Osteoblast (primary cell): Measurements from ENCODE around the gene SMIM36. TPM values are rescaled to one million over a fixed set of nuclear protein-coding genes. Genes with fewer than 3 reads are reported as not detected.
A peak's percentile ranks its signal among the peaks of the same experiment; 100 is the strongest.
"Not testable (repeated sequence)": the region's sequence is repeated elsewhere in the genome, so short reads cannot be mapped to it uniquely, and the experiment has no call there.

Source experiments
- DNase-seq: peaks from one replicate; pipeline ENCODE4 v3.0.0; 2011; ENCODE audit warnings: low spot score, mixed read lengths; ENCODE audit not compliant: insufficient read length; ENCODE audit errors: missing footprints
- H2AFZ ChIP-seq: 2 replicates; pipeline ENCODE4 v1.6.0; 2011; ENCODE audit warnings: mild to moderate bottlenecking, low read length
- H3K27ac ChIP-seq: 2 replicates; pipeline ENCODE4 v1.5.1; 2011; ENCODE audit warnings: mild to moderate bottlenecking, low read depth, low read length, moderate library complexity
- H3K27me3 ChIP-seq: 2 replicates; pipeline ENCODE4 v1.6.0; 2012; ENCODE audit warnings: mild to moderate bottlenecking, control low read depth, inconsistent platforms, low read length, moderate library complexity; ENCODE audit not compliant: insufficient read depth
- H3K36me3 ChIP-seq: 2 replicates; pipeline ENCODE4 v1.5.1; 2011; ENCODE audit warnings: mild to moderate bottlenecking, low read length, control low read depth, moderate library complexity; ENCODE audit not compliant: insufficient read depth
- H3K4me1 ChIP-seq: 2 replicates; pipeline ENCODE4 v1.5.1; 2011; ENCODE audit warnings: mild to moderate bottlenecking, low read length, control low read depth, moderate library complexity; ENCODE audit not compliant: insufficient read depth
- H3K4me2 ChIP-seq: 2 replicates; pipeline ENCODE4 v1.6.0; 2011; ENCODE audit warnings: mild to moderate bottlenecking, low read length; ENCODE audit not compliant: insufficient read depth
- H3K4me3 ChIP-seq: fragments of 200-600 bp; sonication (generic); 3 replicates; pipeline ENCODE4 v1.5.1; 2012; ENCODE audit warnings: mild to moderate bottlenecking, low read length, inconsistent platforms; ENCODE audit not compliant: insufficient read depth
- H3K79me2 ChIP-seq: 2 replicates; pipeline ENCODE4 v1.6.0; 2012; ENCODE audit warnings: mild to moderate bottlenecking, low read length, control low read depth, inconsistent platforms; ENCODE audit not compliant: insufficient read depth
- H3K9me3 ChIP-seq: 2 replicates; pipeline ENCODE4 v1.5.1; 2011; ENCODE audit warnings: low read depth, low read length, control low read depth
- H4K20me1 ChIP-seq: 2 replicates; pipeline ENCODE4 v1.6.0; 2012; ENCODE audit warnings: mild to moderate bottlenecking, low read length, control low read depth; ENCODE audit not compliant: insufficient read depth
- total RNA-seq: library from RNA; depleted of rRNA; stranded (reverse); fragments of >200 nt; gene quantifications from 2 replicates; pipeline ENCODE4 v1.2.3, GENCODE V29; 2012
- TF ChIP-seq, protein P1 (sequence below): IDR thresholded peaks from 2 replicates; pipeline ENCODE4 v1.5.1; 2011; ENCODE audit warnings: mild to moderate bottlenecking, low read depth, low read length, moderate library complexity; ENCODE audit errors: extremely low read depth

SMIM36 gene
- total RNA-seq, 1 donor, result not detected

DNA sequence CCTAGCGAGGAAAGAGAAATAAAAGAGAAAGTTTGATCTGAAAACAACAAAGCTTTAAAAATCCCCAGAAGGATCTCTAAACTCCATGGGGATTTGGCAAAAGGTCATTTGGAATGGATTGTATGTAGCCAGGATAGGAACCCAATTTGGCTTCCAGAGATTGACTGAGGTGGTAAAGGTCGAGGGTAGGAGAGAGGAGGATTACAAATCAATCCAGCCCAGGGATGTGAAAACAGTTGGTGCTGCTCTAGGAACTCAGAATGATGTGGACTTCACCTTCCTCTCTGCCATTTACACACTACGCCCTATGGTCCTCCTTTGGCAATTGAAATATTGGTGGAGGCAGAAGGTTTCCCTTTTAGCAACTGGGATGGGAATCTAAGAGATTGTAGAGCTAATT, 18.8 kb upstream of the SMIM36 start:
- Histone ChIP-seq H4K20me1 (no peaks in the 10 kb centered on the region), H3K4me3 (no peak overlapping the region), H3K27ac (no peak overlapping the region), H2AFZ (no peak overlapping the region), H3K4me2 (no peak overlapping the region), H3K79me2 (no peaks in the 10 kb centered on the region), H3K27me3 (no peaks in the 10 kb centered on the region), H3K36me3 (no peaks in the 10 kb centered on the region), H3K4me1 (peaks cover 18% of the 10 kb centered on the region), H3K9me3 (no peaks in the 10 kb centered on the region)
- TF ChIP-seq, protein P1, sequence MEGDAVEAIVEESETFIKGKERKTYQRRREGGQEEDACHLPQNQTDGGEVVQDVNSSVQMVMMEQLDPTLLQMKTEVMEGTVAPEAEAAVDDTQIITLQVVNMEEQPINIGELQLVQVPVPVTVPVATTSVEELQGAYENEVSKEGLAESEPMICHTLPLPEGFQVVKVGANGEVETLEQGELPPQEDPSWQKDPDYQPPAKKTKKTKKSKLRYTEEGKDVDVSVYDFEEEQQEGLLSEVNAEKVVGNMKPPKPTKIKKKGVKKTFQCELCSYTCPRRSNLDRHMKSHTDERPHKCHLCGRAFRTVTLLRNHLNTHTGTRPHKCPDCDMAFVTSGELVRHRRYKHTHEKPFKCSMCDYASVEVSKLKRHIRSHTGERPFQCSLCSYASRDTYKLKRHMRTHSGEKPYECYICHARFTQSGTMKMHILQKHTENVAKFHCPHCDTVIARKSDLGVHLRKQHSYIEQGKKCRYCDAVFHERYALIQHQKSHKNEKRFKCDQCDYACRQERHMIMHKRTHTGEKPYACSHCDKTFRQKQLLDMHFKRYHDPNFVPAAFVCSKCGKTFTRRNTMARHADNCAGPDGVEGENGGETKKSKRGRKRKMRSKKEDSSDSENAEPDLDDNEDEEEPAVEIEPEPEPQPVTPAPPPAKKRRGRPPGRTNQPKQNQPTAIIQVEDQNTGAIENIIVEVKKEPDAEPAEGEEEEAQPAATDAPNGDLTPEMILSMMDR, result no peak
- DNase-seq, result no peak

DNA sequence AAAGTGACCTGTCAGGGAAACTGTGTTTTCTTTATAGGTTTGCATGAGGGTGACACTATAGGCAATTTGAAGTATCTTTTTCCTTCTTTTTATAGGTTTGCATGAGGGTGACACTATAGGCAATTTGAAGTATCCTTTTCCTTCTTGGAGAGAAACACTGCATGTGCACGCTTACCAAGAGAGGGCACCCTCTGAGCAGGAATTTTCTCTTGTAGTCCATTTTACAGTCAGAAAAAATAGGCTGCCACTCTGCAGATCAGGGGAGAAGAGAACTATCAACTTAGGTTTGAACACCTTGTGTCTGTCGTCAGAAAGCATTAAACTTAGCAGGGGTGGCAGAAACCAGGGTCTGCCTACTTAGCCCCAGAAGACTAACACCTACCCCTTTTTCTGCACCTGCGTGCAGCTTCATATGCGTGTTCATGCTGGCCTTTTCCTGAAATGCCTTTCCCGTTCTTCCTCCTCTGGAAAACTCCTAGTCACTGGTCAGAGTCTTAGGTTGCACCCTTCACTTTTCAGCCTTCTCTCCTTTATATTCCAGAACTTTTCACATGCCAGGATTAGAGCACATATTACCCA, 16.4 kb upstream of the SMIM36 start:
- Histone ChIP-seq H3K79me2 (no peaks in the 10 kb centered on the region), H3K27me3 (peaks cover 3% of the 10 kb centered on the region), H3K4me1 (peaks cover 2% of the 10 kb centered on the region), H4K20me1 (no peaks in the 10 kb centered on the region), H3K9me3 (no peaks in the 10 kb centered on the region), H3K27ac (no peak overlapping the region), H2AFZ (peak overlapping the region; percentile 57), H3K36me3 (no peaks in the 10 kb centered on the region), H3K4me3 (no peak overlapping the region), H3K4me2 (no peak overlapping the region)
- TF ChIP-seq, protein P1, result peak; percentile 79
- DNase-seq, result no peak

DNA sequence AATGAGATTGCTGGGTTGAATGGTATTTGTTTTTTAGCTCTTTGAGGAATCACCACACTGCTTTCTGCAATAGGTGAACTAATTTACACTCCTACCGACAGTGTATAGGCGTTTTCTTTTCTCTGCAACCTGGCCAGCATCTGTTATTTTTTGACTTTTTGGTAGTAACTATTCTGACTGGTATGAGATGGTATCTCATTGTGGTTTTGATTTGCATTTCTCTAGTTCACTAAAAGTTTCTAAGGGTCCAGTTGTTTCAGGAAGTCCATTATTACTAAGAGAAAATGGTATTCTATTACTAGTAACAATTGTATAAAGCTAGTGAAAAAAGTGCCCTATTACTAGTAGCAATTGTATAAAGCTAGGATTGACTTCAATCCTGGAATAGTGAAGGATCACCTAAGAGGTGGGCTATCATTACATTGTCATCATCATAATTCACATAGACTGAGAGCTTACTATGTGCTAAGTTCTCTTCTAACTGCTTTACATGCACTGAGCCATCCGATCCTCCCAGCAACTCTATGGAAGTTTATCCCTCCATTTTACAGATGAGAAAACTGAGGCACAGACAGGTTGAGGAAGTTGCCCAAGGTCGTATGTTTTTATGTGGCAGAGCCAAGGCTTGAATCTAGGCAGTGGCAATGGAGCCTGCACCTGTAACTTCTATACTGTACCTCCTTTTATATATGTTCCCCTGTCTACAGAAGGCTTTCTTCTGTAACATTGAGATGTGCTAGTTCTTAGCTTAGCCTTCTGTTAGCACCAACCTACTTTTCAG, 13.4 kb upstream of the SMIM36 start:
- no peaks in the 10 kb centered on the region for H3K79me2 ChIP-seq
- no peaks in the 10 kb centered on the region for H4K20me1 ChIP-seq
- no peak overlapping the region for H3K4me2 ChIP-seq
- H3K27ac ChIP-seq, result no peak overlapping the region
- no peak overlapping the region for H3K4me3 ChIP-seq
- H2AFZ ChIP-seq, result no peak overlapping the region
- H3K36me3 ChIP-seq, result no peaks in the 10 kb centered on the region
- H3K4me1 ChIP-seq, result no peaks in the 10 kb centered on the region
- DNase-seq, result no peak
- TF ChIP-seq, protein P1, result no peak
- no peaks in the 10 kb centered on the region for H3K9me3 ChIP-seq
- peaks cover 13% of the 10 kb centered on the region for H3K27me3 ChIP-seq

DNA sequence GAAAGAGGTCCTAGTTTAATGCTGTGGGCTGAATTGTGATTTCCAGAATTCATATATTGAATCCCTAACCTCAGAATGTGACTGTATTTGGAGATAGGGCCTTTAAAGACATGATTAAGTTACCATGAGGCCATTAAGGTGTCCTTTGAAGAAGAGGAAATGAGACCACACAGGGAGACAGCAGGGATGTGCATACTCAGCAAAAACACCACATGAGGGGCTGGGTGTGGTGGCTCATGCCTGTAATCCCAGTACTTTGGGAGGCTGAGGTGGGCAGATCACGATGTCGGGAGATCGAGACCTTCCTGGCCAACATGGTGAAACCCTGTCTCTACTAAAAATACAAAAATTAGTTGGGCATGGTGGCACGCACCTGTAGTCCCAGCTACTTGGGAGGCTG, 11.8 kb upstream of the SMIM36 start:
- H3K27ac ChIP-seq, H3K4me3 ChIP-seq, H2AFZ ChIP-seq, H3K79me2 ChIP-seq, H3K4me2 ChIP-seq, H3K9me3 ChIP-seq, DNase-seq, H3K36me3 ChIP-seq, H4K20me1 ChIP-seq, H3K4me1 ChIP-seq: not testable (repeated sequence)
- peaks cover 25% of the 10 kb centered on the region for H3K27me3 ChIP-seq
